HCT116 (cell line): ENCODE data around the gene SMAD2. TPM values are rescaled to one million over a fixed set of nuclear protein-coding genes. Genes with fewer than 3 reads are reported as not detected.

ENCODE experiments used
- ATAC-seq: fragments of 200-7000 bp; cut with Tn5 transposase; 2 replicates; pipeline ENCODE4 v1.9.1; 2020; ENCODE audit warnings: mild to moderate bottlenecking, moderate library complexity
- BruUV-seq: library from RNA; stranded (reverse); fragments of 400-500 nt; replicated peaks from 2 replicates; lab custom pipeline; 2021; lab: Mats Ljungman, UMichigan
- CTCF ChIA-PET: fragments of 300-600 bp; sonication (Branson Sonifier 250); formaldehyde crosslinking; loops from one replicate; lab custom pipeline; 2021; ENCODE audit warnings: antibody characterized with exemption; lab: Charles Lee
- POLR2A ChIA-PET: fragments of 300-600, 350-600 bp; sonication (Branson Sonifier 250); formaldehyde crosslinking; loops from one replicate; lab custom pipeline; 2021; ENCODE audit warnings: antibody characterized with exemption; lab: Charles Lee
- RAD21 ChIA-PET, 2 experiments: fragments of 300-600 bp; sonication (Branson Sonifier 250); formaldehyde crosslinking; loops; one replicate each; lab custom pipeline; 2023; ENCODE audit warnings: low total read pairs in 2 of 2; ENCODE audit not compliant: uncharacterized antibody in 2 of 2, unreplicated experiment in 2 of 2, low non-redundant PET in 1 of 2; lab: Charles Lee
- DNase-seq: peaks from one replicate; pipeline ENCODE4 v3.0.0-alpha.2; 2010; ENCODE audit warnings: low read depth, low spot score
- H2AFZ ChIP-seq: fragments of 200-600 bp; shearing (Covaris generic), sonication (generic); 2 replicates; pipeline ENCODE4 v1.6.1; 2017; ENCODE audit warnings: low read depth, mixed run types, mixed read lengths, antibody characterized with exemption, low read length; ENCODE audit not compliant: poor library complexity, severe bottlenecking
- H3K27ac ChIP-seq: 2 replicates; pipeline ENCODE4 v1.5.1; 2012; ENCODE audit warnings: low read depth, low read length
- H3K27me3 ChIP-seq: fragments of 200-600 bp; sonication (generic); 2 replicates; pipeline ENCODE4 v1.6.1; 2016; ENCODE audit warnings: mixed run types, low read length, mixed read lengths; ENCODE audit not compliant: insufficient read depth
- H3K36me3 ChIP-seq, 2 experiments: fragments of 200-500 bp in 1 of 2; fragments of 200-600 bp in 1 of 2; sonication (Bioruptor generic) in 1 of 2; sonication (generic) in 1 of 2; 2 replicates each; pipeline versions ENCODE4 v1.5.1 to v1.6.1; 2014 to 2016; ENCODE audit warnings: low read length in 2 of 2, inconsistent platforms in 1 of 2, mixed read lengths in 1 of 2, mixed run types in 1 of 2; ENCODE audit not compliant: insufficient read depth in 2 of 2, control insufficient read depth in 1 of 2
- H3K4me1 ChIP-seq, 2 experiments: fragments of 200-600 bp in 1 of 2; sonication (generic) in 1 of 2; 2 replicates each; pipeline versions ENCODE4 v1.5.1 to v1.6.1; 2012 to 2017; ENCODE audit warnings: low read length in 2 of 2, inconsistent platforms in 1 of 2, mild to moderate bottlenecking in 1 of 2, mixed read lengths in 1 of 2, mixed run types in 1 of 2, moderate library complexity in 1 of 2; ENCODE audit not compliant: insufficient read depth in 2 of 2, control insufficient read depth in 1 of 2
- H3K4me2 ChIP-seq: fragments of 200-600 bp; sonication (generic); 2 replicates; pipeline ENCODE4 v1.6.1; 2017; ENCODE audit warnings: mixed run types, low read length, mixed read lengths
- H3K4me3 ChIP-seq, 2 experiments: fragments of 200-600 bp in 1 of 2; sonication (generic) in 1 of 2; replicated peaks in 1 of 2; 2 replicates each; pipeline ENCODE4 v1.5.1; 2011 to 2016; ENCODE audit warnings: low read length in 2 of 2, control low read depth in 1 of 2, low read depth in 1 of 2, mild to moderate bottlenecking in 1 of 2, mixed read lengths in 1 of 2, mixed run types in 1 of 2
- H3K79me2 ChIP-seq: fragments of 200-600 bp; sonication (generic); 2 replicates; pipeline ENCODE4 v1.6.1; 2017; ENCODE audit warnings: mild to moderate bottlenecking, mixed run types, low read length, moderate library complexity, mixed read lengths; ENCODE audit not compliant: insufficient read depth
- H3K9ac ChIP-seq: fragments of 200-600 bp; sonication (generic); 2 replicates; pipeline ENCODE4 v1.6.1; 2016; ENCODE audit warnings: low read length, mixed read lengths
- H3K9me2 ChIP-seq: fragments of 200-600 bp; sonication (generic), shearing (Covaris generic); 2 replicates; pipeline ENCODE4 v1.6.1; 2017; ENCODE audit warnings: mixed run types, mild to moderate bottlenecking, moderate library complexity; ENCODE audit not compliant: insufficient read depth
- H3K9me3 ChIP-seq, 2 experiments: fragments of 200-500 bp in 1 of 2; fragments of 200-600 bp in 1 of 2; sonication (Bioruptor generic) in 1 of 2; sonication (generic) in 1 of 2; 2 replicates each; pipeline ENCODE4 v1.6.1; 2014 to 2017; ENCODE audit warnings: low read length in 2 of 2, mixed read lengths in 2 of 2, inconsistent platforms in 1 of 2, low read depth in 1 of 2, mild to moderate bottlenecking in 1 of 2, mixed run types in 1 of 2, moderate library complexity in 1 of 2; ENCODE audit not compliant: control insufficient read depth in 1 of 2, insufficient read depth in 1 of 2
- H4K20me1 ChIP-seq: fragments of 200-600 bp; sonication (generic), shearing (Covaris generic); 2 replicates; pipeline ENCODE4 v1.6.1; 2017; ENCODE audit warnings: mixed run types, mild to moderate bottlenecking, moderate library complexity; ENCODE audit not compliant: insufficient read depth
- CBX3 ChIP-seq: IDR thresholded peaks from 2 replicates; pipeline ENCODE4 v1.6.1; 2012; ENCODE audit warnings: low read depth
- EZH2 ChIP-seq: fragments of 200-600 bp; sonication (generic); IDR thresholded peaks from 2 replicates; pipeline ENCODE4 v1.6.1; 2017; ENCODE audit warnings: antibody characterized with exemption, mixed run types
- EZH2phosphoT487 ChIP-seq: fragments of 200-600 bp; IDR thresholded peaks from 2 replicates; pipeline ENCODE4 v1.6.1; 2018; ENCODE audit warnings: antibody characterized with exemption, borderline replicate concordance
- FOSL1 ChIP-seq: IDR thresholded peaks from 2 replicates; pipeline ENCODE4 v1.6.1; 2012; ENCODE audit warnings: low read depth
- POLR2A ChIP-seq: IDR thresholded peaks from 2 replicates; pipeline ENCODE4 v1.7.0; 2011; ENCODE audit warnings: borderline replicate concordance; ENCODE audit not compliant: insufficient read depth, insufficient read length; ENCODE audit errors: extremely low read depth
- POLR2AphosphoS5 ChIP-seq: IDR thresholded peaks from 2 replicates; pipeline ENCODE4 v1.6.1; 2011; ENCODE audit warnings: mild to moderate bottlenecking, low read depth, low read length, moderate library complexity
- RAD21 ChIP-seq: IDR thresholded peaks from 2 replicates; pipeline ENCODE4 v1.6.1; 2012; ENCODE audit warnings: low read depth, mild to moderate bottlenecking
- REST ChIP-seq: IDR thresholded peaks from 2 replicates; pipeline ENCODE4 v1.6.1; 2012; ENCODE audit warnings: low read depth
- SIN3A ChIP-seq: IDR thresholded peaks from 2 replicates; pipeline ENCODE4 v1.6.1; 2012; ENCODE audit warnings: low read depth
- SP1 ChIP-seq: IDR thresholded peaks from 2 replicates; pipeline ENCODE4 v1.6.1; 2012; ENCODE audit warnings: low read depth
- SRF ChIP-seq: IDR thresholded peaks from 2 replicates; pipeline ENCODE4 v1.6.1; 2012; ENCODE audit warnings: low read depth
- TCF7L2 ChIP-seq: IDR thresholded peaks from 2 replicates; pipeline ENCODE4 v1.7.0; 2011; ENCODE audit warnings: borderline replicate concordance, inconsistent platforms; ENCODE audit not compliant: insufficient read depth, insufficient read length; ENCODE audit errors: extremely low read depth
- ZFX ChIP-seq: fragments of 450-650 bp; IDR thresholded peaks from 2 replicates; pipeline ENCODE4 v1.6.1; 2017
- intact Hi-C: fragments of 100-400 bp; cut with micrococcal nuclease; formaldehyde crosslinking; loops from 2 replicates; pipeline ENCODE4 v1.10.0; 2022
- total RNA-seq: library from RNA; stranded (reverse); gene quantifications from one replicate; pipeline ENCODE4 v1.2.1, GENCODE V29; 2021; ENCODE audit not compliant: unreplicated experiment
- TF ChIP-seq, protein P1 (sequence below): IDR thresholded peaks from 2 replicates; pipeline ENCODE4 v1.6.1; 2012
- TF ChIP-seq, protein P2 (sequence below): IDR thresholded peaks from 2 replicates; pipeline ENCODE4 v1.6.1; 2012

Gene SMAD2
- total RNA-seq, 1 experiment from 2014 or later = 130 TPM

DNA sequence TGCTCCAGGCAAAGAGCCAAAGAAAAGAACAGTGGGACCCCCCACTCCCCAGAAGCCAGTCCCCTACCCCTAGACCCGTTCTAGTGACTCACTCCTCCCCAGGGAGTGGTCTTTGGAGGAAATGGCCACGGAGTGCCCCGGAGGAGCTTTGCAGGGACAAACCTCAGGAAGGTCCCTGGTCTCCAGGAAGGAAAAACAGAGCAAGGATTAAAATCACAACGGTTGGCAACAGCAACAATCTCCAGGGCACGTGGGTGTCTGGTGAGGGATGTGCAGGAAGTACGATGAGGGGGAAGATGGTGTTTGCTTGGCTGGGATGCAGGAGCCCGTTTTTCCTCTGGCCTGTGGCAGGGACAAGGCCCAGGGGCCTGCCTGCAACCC lies 135.0 kb downstream of the SMAD2 start:
- ChIA-PET POLR2A (no interaction called here), CTCF (no interaction called here), RAD21 (no interaction called here)
- no peak overlapping the region for H2AFZ ChIP-seq
- H3K79me2 ChIP-seq = no peaks in the 10 kb centered on the region
- TF ChIP-seq, protein P1, sequence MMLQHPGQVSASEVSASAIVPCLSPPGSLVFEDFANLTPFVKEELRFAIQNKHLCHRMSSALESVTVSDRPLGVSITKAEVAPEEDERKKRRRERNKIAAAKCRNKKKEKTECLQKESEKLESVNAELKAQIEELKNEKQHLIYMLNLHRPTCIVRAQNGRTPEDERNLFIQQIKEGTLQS = no peak
- no peak for TF ChIP-seq REST
- no peak for TF ChIP-seq TCF7L2
- TF ChIP-seq, protein P2, sequence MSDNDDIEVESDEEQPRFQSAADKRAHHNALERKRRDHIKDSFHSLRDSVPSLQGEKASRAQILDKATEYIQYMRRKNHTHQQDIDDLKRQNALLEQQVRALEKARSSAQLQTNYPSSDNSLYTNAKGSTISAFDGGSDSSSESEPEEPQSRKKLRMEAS = no peak
- TF ChIP-seq SP1 = no peak
- TF ChIP-seq FOSL1 = no peak
- TF ChIP-seq SIN3A = no peak
- TF ChIP-seq ZFX = no peak
- no peak for TF ChIP-seq POLR2A
- TF ChIP-seq RAD21 = no peak
- no peak for TF ChIP-seq SRF
- TF ChIP-seq CBX3 = no peak
- no peak for TF ChIP-seq EZH2phosphoT487
- TF ChIP-seq POLR2AphosphoS5 = no peak
- TF ChIP-seq EZH2 = no peak
- no peaks in the 10 kb centered on the region for H3K27me3 ChIP-seq
- no peak overlapping the region for H3K4me3 ChIP-seq
- no peaks in the 10 kb centered on the region for H4K20me1 ChIP-seq
- DNase-seq (no peak), ATAC-seq (no peak)
- no peak overlapping the region for H3K27ac ChIP-seq
- no peak overlapping the region for H3K4me2 ChIP-seq
- H3K4me1 ChIP-seq = no peaks in the 10 kb centered on the region
- BruUV-seq = no TSS peak
- H3K9me2 ChIP-seq = no peaks in the 10 kb centered on the region
- H3K36me3 ChIP-seq = no peaks in the 10 kb centered on the region
- intact Hi-C loops = no loop called here
- no peaks in the 10 kb centered on the region for H3K9me3 ChIP-seq
- H3K9ac ChIP-seq = no peak overlapping the region
